GM19463 (cell line): ENCODE data around the gene LHFPL3.
"Not testable (repeated sequence)": the region's sequence is repeated elsewhere in the genome, so short reads cannot be mapped to it uniquely, and the experiment has no call there.

Source experiments
- ATAC-seq: cut with Tn5 transposase; IDR thresholded peaks from one replicate; pipeline ENCODE4 v1.9.1; 2021; ENCODE audit warnings: mild to moderate bottlenecking, moderate library complexity; ENCODE audit not compliant: unreplicated experiment

LHFPL3 gene

GRCh38 chr7:104677587-104677986 is 349.2 kb downstream of the LHFPL3 start:
- ATAC-seq, result no peak

- no peak for ATAC-seq
Observed at GRCh38 chr7:104679085-104679484, 350.7 kb downstream of the LHFPL3 start.

- no peak for ATAC-seq
Observed at GRCh38 chr7:104686286-104686685, 357.9 kb downstream of the LHFPL3 start.

- no peak for ATAC-seq
Observed at GRCh38 chr7:104694710-104695109, 366.3 kb downstream of the LHFPL3 start.

GRCh38 chr7:104695563-104695962 is 367.2 kb downstream of the LHFPL3 start:
- no peak for ATAC-seq

GRCh38 chr7:104700336-104700735 is 371.9 kb downstream of the LHFPL3 start:
- ATAC-seq, result no peak

GRCh38 chr7:104721027-104721426 is 392.6 kb downstream of the LHFPL3 start:
- not testable (repeated sequence) for ATAC-seq

GRCh38 chr7:104723001-104723400 is 394.6 kb downstream of the LHFPL3 start:
- no peak for ATAC-seq

- ATAC-seq, result no peak
Observed at GRCh38 chr7:104758504-104758903, 430.1 kb downstream of the LHFPL3 start.

- ATAC-seq, result no peak
Observed at GRCh38 chr7:104761892-104762291, 433.5 kb downstream of the LHFPL3 start.

GRCh38 chr7:104767113-104767512 is 438.7 kb downstream of the LHFPL3 start:
- ATAC-seq, result no peak

- ATAC-seq, result no peak
Observed at GRCh38 chr7:104767826-104768536, 439.6 kb downstream of the LHFPL3 start.

GRCh38 chr7:104772405-104773345 is 444.3 kb downstream of the LHFPL3 start:
- ATAC-seq, result no peak

- ATAC-seq, result no peak
Observed at GRCh38 chr7:104773796-104774195, 445.4 kb downstream of the LHFPL3 start.

GRCh38 chr7:104775531-104775930 is 447.1 kb downstream of the LHFPL3 start:
- ATAC-seq, result no peak

GRCh38 chr7:104777301-104777800 is 448.9 kb downstream of the LHFPL3 start:
- ATAC-seq, result no peak

- ATAC-seq, result no peak
Observed at GRCh38 chr7:104779888-104780287, 451.5 kb downstream of the LHFPL3 start.

- ATAC-seq, result no peak
Observed at GRCh38 chr7:104784686-104785085, 456.3 kb downstream of the LHFPL3 start.

GRCh38 chr7:104789780-104790179 is 461.4 kb downstream of the LHFPL3 start:
- no peak for ATAC-seq

- ATAC-seq, result no peak
Observed at GRCh38 chr7:104790440-104790839, 462.0 kb downstream of the LHFPL3 start.

- no peak for ATAC-seq
Observed at GRCh38 chr7:104791080-104791479, 462.7 kb downstream of the LHFPL3 start.

GRCh38 chr7:104793066-104793465 is 464.7 kb downstream of the LHFPL3 start:
- no peak for ATAC-seq
